HG03354 (cell line): ENCODE measurements around the gene CIDEA.
"Not testable (repeated sequence)": the region's sequence is repeated elsewhere in the genome, so short reads cannot be mapped to it uniquely, and the experiment has no call there.

Experiments used
- ATAC-seq: cut with Tn5 transposase; IDR thresholded peaks from one replicate; pipeline ENCODE4 v1.9.1; 2021; ENCODE audit warnings: mild to moderate bottlenecking; ENCODE audit not compliant: unreplicated experiment, poor library complexity, severe bottlenecking

Gene CIDEA

GRCh38 chr18:12254136-12254819, at the start of gene CIDEA:
Gene CIDEA, plus strand, starts transcription at chr18:12254361. Its CDS starts 23 bp downstream, at chr18:12254384.
- no peak for ATAC-seq

GRCh38 chr18:12208296-12209153, 45.6 kb upstream of the CIDEA start:
- ATAC-seq: not testable (repeated sequence)

- ATAC-seq: not testable (repeated sequence)
These were observed 41.9 kb upstream of the CIDEA start for GRCh38 chr18:12212308-12212707.

- ATAC-seq: not testable (repeated sequence)
These were observed 39.7 kb upstream of the CIDEA start for GRCh38 chr18:12214296-12215005.

GRCh38 chr18:12216471-12216870, 37.7 kb upstream of the CIDEA start:
- not testable (repeated sequence) for ATAC-seq

- ATAC-seq: not testable (repeated sequence)
These were observed 35.6 kb upstream of the CIDEA start for GRCh38 chr18:12218603-12219002.

- ATAC-seq: not testable (repeated sequence)
These were observed 32.1 kb upstream of the CIDEA start for GRCh38 chr18:12222041-12222440.

- ATAC-seq: not testable (repeated sequence)
These were observed 30.8 kb upstream of the CIDEA start for GRCh38 chr18:12223326-12223725.

GRCh38 chr18:12226807-12227206, 27.4 kb upstream of the CIDEA start:
- not testable (repeated sequence) for ATAC-seq

GRCh38 chr18:12227399-12228186, 26.6 kb upstream of the CIDEA start:
- not testable (repeated sequence) for ATAC-seq

- not testable (repeated sequence) for ATAC-seq
These were observed 25.9 kb upstream of the CIDEA start for GRCh38 chr18:12228308-12228707.

- not testable (repeated sequence) for ATAC-seq
These were observed 23.6 kb upstream of the CIDEA start for GRCh38 chr18:12230561-12230960.

- no peak for ATAC-seq
These were observed 22.9 kb upstream of the CIDEA start for GRCh38 chr18:12231040-12231882.

GRCh38 chr18:12231986-12232385, 22.2 kb upstream of the CIDEA start:
- no peak for ATAC-seq

GRCh38 chr18:12233378-12233777, 20.8 kb upstream of the CIDEA start:
- no peak for ATAC-seq

GRCh38 chr18:12234451-12235190, 19.5 kb upstream of the CIDEA start:
- ATAC-seq: no peak

GRCh38 chr18:12236141-12236540, 18.0 kb upstream of the CIDEA start:
- ATAC-seq: no peak
